T-helper 2 cell treated with Interferon-gamma antibody and Interleukin-4, amounts not matched to agents 100 ng/mL and 5 ng/mL, for 36 hours (primary cell): ENCODE data around the gene PRPF38B. TPM values are rescaled to one million over a fixed set of nuclear protein-coding genes. Genes with fewer than 3 reads are reported as not detected.
"Not testable (repeated sequence)": the region's sequence is repeated elsewhere in the genome, so short reads cannot be mapped to it uniquely, and the experiment has no call there.

Source experiments
- intact Hi-C: fragments of 100-400 bp; cut with micrococcal nuclease; formaldehyde crosslinking; loops from one replicate; pipeline ENCODE4 v1.15.1; 2023
- total RNA-seq: library from RNA; stranded (reverse); gene quantifications from 2 replicates; pipeline ENCODE4 v1.2.3, GENCODE V29; 2022

The PRPF38B gene
- total RNA-seq, 1 donor from 2014 or later: 81.2 TPM

- intact Hi-C loops: loop anchor here (1.0 kb wide), 1 partner anchor 39 kb away; no protein-coding TSS in a partner anchor
Measured at GRCh38 chr1:108678706-108679105, 13.4 kb upstream of the PRPF38B start.

- intact Hi-C loops: no loop called here
Measured at GRCh38 chr1:108679586-108680213, 12.4 kb upstream of the PRPF38B start.

DNA sequence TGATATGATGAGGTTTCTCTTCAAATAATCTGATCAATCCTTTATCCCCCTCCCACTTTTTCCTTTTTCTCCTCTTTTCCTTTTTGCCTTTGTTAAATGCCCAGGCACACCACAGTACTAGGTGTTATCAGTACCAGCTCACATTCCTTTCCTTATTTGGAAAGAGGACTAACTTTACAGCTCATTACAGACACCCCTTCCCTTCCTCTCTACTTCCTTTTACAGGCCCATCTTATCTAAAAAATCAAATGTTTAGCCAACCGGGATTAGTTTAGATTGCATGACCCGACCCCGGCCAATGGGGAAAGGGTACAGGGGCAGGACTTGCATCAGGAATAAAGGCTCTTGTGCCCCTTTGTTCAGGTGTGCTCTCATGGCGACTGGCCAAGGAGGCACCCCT lies 10.4 kb upstream of the PRPF38B start:
- intact Hi-C loops: not testable (repeated sequence)

- intact Hi-C loops: no loop called here
Measured at GRCh38 chr1:108685529-108685928, 6.6 kb upstream of the PRPF38B start.

GRCh38 chr1:108686614-108687313 lies 5.3 kb upstream of the PRPF38B start:
- intact Hi-C loops: no loop called here

DNA sequence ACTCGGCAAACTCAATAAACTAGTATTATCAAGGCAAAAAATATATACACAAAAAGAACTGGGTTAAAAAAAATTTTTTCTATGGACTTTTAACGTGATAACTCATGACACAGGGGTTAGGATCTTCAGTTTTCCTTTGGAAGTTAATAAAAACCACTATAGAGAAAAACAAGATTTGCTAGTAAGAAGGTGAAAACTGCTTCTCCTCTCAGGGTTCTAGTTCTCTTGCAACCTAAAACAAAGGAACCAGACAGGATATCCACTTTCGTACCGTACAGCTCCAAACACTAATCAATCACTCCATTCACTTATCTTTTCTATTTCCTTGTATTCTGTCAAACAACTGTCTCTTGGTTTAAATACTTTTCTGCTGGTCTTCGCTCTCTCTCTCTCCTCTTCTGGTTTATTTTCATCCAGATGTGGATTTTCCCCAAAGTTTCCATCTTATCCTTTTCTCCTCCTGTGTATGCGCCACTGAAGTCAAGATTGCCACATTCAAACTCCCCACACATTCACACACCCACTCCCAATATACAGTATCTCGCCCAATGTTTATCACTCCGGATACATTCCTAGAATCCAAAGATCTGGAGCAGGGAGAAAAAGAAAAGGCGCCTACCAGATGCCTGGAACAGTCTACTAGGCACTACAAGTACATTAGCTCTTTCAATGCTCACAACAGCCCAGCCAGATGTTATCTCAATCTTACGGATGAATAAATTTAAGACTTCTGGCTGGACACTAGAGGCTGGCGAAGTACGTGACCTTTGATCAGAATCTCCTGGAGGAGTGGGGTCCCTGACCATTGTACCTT lies 775 bp upstream of the PRPF38B start:
- intact Hi-C loops: loop anchor here (5.0 kb wide), 1 partner anchor 179 kb away; no protein-coding TSS in a partner anchor

- intact Hi-C loops: loop anchor here (1.0 to 5.0 kb wide), 13 partner anchors 11 to 492 kb away; partner anchors contain the start of genes CLCC1, HENMT1, SLC25A24 and STXBP3
Measured at GRCh38 chr1:108692724-108693655, 880 bp downstream of the PRPF38B start.

GRCh38 chr1:108695535-108695934 lies 3.4 kb downstream of the PRPF38B start:
- intact Hi-C loops: no loop called here

GRCh38 chr1:108699375-108700332 lies 7.5 kb downstream of the PRPF38B start:
- intact Hi-C loops: no loop called here

DNA sequence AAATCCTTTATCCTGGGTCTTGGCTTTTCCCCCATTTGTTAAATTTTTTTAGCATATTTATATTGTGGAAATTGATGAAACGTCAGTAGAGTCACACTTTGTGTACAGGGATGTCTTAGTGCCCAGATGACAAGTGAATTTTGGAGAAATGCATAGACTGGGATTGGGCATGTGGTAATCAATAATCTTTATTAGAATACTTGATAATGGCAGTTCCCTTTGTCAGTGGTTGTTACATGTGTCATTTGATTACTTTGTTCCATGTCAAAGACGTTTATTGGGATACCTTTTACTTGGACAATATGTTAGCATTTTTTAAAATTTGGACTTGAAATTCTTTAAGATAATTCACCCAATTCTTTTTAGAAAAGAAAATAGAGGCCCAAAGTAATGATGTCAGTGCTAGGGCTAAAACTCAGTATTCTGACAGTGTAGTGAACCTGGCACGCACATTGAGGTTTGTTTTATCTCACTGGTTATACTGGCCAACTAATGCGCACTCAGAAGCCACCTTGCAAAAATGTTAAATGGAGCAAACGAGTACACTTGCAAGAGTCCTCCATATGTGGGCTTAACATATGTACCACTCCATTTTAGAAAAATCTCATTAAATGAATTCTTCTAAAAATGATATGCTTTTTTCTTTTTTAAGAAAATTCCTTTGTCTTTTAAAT lies 9.2 kb downstream of the PRPF38B start:
- intact Hi-C loops: no loop called here

DNA sequence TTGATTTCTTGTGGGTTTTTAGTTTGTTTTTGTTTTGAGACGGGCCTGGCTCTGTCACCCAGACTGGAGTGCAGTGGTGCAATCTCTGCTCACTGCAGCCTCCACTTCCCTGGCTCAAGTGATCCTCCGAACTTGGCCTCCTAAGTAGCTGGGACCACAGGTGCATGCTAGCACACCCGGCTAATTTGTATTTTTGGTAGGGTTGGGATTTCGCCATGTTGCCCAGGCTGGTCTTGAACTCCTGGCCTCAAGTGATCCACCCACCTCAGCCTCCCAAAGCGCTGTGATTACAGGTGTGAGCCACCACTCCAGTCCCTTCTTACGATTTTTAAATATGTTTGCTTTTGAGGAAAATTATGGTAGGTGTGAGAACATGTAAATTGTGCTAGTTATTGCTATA lies 10.0 kb downstream of the PRPF38B start:
- intact Hi-C loops: not testable (repeated sequence)

DNA sequence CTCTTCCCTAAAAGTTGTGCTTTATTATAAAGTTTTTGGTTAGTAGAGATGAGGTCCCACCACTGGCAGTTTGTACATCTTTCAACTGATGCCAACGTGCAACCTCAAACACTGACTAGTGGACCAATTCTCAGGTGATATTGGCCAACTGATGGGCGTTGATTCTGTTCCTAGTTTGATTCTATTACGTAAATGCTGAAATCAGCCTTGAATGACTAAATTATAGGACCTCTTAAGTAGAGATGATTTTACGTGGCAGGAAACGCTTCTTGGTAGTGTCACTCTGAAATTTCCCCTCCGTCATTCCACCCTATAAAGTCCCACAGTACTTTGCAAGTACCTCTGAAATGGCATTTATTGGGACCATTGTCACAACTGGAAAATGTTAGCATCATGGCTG lies 11.8 kb downstream of the PRPF38B start:
- intact Hi-C loops: loop anchor here (1.0 to 2.0 kb wide), 2 partner anchors 12 to 43 kb away; partner anchors contain the start of genes PRPF38B and STXBP3

GRCh38 chr1:108704496-108704895 lies 12.4 kb downstream of the PRPF38B start:
- intact Hi-C loops: loop anchor here (1.0 to 2.0 kb wide), 2 partner anchors 12 to 42 kb away; partner anchors contain the start of genes PRPF38B and STXBP3

DNA sequence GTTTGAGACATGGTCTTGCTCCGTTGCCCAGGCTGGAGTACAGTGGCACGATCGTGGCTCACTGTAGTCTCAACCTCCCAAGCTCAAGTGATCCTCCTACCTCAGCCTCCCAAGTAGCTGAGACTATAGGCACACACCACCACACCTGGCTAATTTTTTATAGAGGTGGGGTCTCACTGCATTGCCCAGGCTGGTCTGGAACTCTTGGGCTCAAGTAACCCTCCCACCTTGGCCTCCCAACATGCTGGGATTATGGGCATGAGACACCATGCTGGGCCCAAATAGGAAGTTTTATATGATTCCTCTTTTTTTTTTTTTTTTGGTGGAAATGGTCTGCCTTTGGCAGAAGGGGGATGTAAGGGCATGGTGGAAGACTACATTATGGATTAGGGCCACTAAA lies 14.5 kb downstream of the PRPF38B start:
- intact Hi-C loops: no loop called here

DNA sequence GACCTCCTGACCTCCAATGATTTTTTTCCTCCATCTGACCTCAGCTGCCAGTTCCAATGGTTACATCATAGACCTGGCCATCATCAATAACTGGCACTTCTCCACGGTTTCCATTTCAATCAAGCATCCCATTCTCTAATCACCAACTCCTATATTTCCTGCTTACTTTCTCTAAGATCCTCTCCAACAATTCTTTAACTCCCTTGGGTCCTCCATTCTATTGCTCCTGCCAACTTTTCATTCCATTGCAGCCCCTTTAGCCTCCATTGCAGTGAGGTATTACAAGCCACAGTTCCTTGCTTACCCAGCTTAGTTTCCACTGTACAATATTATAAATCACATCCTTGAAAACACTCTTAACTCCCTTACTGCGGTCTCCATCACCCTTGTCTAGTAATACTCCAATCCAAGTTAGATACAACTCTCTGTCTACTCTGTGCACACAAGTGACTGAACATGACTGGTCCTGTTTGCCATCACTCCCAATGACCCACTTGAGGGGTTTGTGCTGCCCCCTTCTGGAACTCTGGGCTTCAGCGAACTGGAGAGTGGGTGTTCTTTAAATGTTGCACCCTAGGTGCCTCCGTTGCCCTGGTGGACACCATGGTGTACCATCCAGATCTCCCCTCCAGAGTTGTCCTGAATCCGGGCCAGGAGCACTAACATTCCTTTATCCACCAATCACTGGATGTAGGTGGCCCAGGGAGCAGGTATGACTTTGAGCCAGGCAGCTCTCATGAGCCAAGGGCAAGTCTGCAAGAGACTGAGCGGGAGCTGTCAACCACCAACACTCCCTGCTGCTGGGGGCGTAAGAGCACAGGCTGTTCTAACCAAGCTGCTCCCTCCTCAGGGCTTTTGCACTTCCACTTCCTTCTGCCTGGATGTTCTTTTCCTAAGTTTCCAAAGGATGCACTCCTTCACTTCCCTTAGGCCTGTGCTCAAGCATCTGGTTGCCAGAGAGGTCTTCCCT lies 16.9 kb downstream of the PRPF38B start:
- intact Hi-C loops: no loop called here

DNA sequence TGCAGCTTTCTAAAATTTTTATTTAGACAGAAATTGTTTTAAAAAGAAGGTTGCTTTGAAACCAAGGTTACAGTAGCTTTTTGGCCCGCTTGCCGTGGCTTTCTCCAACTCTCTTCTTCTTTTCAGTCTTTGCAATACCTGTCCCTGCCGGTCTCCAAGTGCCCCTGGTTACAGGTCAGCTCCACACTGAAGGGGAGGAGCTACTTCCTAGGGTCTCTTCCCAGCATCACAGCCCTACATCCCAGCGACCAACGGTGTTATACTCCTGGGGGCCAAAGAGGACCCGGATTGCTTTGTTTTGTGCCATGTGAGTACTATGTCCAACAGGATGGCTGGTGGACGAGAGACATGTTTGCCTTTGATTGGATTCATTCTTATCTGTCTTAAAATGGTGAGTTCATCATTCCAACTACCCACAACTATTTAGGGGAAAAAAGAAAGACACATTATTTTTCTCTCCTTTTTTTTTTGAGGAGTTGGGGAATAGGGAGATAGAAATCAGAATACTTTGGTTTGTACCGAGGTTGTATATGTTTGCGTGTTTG lies 20.6 kb downstream of the PRPF38B start, which contains the start of gene FNDC7:
FNDC7 (plus strand) TSS at position 303 of the 545 bp plus-strand sequence; CDS start at position 329, 26 bp downstream.
- intact Hi-C loops: no loop called here

DNA sequence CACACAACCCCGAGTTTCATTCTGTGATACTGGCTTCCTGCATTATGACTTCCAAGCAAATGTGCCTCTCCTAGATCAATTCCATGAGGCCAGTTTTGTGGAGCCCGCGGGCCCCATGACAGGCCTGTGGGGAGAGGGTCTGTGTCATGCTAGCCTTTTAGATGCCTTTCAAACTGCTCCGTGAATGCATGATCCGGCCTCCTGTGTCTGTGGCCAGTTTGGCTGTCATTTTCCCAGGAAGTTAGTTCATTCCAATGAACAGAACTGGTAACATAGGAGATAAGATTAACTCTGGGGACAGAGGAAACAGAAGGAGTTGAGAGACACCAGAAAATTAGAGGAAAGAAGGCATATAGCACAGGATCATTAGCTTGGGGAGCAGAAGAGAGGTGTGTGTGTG lies 23.8 kb downstream of the PRPF38B start:
- intact Hi-C loops: no loop called here
